Fibroblast of lung (primary cell): ENCODE results near the gene MSX1.

Experiments
- CTCF ChIP-seq, 2 donors: IDR thresholded peaks in 1 of 2; conservative IDR thresholded peaks in 1 of 2; 1 replicate in 1 of 2; 2 replicates in 1 of 2; pipeline ENCODE4 v1.5.1; 2011 to 2012; ENCODE audit warnings: low read length in 2 of 2, control low read depth in 1 of 2, inconsistent platforms in 1 of 2, low read depth in 1 of 2, mild to moderate bottlenecking in 1 of 2
- EZH2 ChIP-seq: IDR thresholded peaks from 2 replicates; pipeline ENCODE4 v1.5.1; 2012; ENCODE audit warnings: low read length, control low read depth, mild to moderate bottlenecking; ENCODE audit errors: missing control alignments

GRCh38 chr4:4853921-4854648 is 5.4 kb upstream of the MSX1 start:
- peak; percentile 70 for TF ChIP-seq EZH2
- TF ChIP-seq CTCF (conservative IDR thresholded peaks at IDR 0.05 in 1 of 2, IDR thresholded peaks at IDR 0.05 in 1 of 2; ENCODE audit: low read depth in 1 of 2, low read length in 2 of 2): no peak
